HepG2 (cell line): ENCODE measurements around the gene ZNF142. TPM values are rescaled to one million over a fixed set of nuclear protein-coding genes. Genes with fewer than 3 reads are reported as not detected.

ENCODE experiments used
- ETV6 ChIP-seq: sonication (generic); formaldehyde crosslinking; conservative IDR thresholded peaks from 2 replicates; pipeline ENCODE4 v1.4.0; 2020; ENCODE audit warnings: missing genetic modification reagents
- FIP1L1 ChIP-seq: fragments of 200-400 bp; formaldehyde crosslinking; IDR thresholded peaks from 2 replicates; pipeline ENCODE4 v1.6.1; 2018; ENCODE audit warnings: low read depth, mild to moderate bottlenecking, low read length, moderate library complexity, borderline replicate concordance; ENCODE audit not compliant: insufficient read depth
- FLYWCH1 ChIP-seq: sonication (generic); formaldehyde crosslinking; IDR thresholded peaks from 2 replicates; pipeline ENCODE4 v1.8.1; 2023; ENCODE audit warnings: mild to moderate bottlenecking, missing genetic modification reagents
- HIVEP1 ChIP-seq: sonication (generic); formaldehyde crosslinking; IDR thresholded peaks from 2 replicates; pipeline ENCODE4 v1.4.0; 2020; ENCODE audit warnings: mild to moderate bottlenecking, missing genetic modification reagents
- KLF6 ChIP-seq: IDR thresholded peaks from 2 replicates; pipeline ENCODE4 v1.8.0; 2016; ENCODE audit warnings: missing biosample characterization, missing genetic modification reagents
- MAFK ChIP-seq, 2 experiments: IDR thresholded peaks in 1 of 2; conservative IDR thresholded peaks in 1 of 2; 2 replicates each; pipeline ENCODE4 v1.6.1; 2011; ENCODE audit warnings: improper control_type of control experiment in 2 of 2, low read length in 2 of 2
- MNT ChIP-seq: fragments of 450-650 bp; IDR thresholded peaks from 2 replicates; pipeline ENCODE4 v1.6.1; 2016
- MTERF4 ChIP-seq: sonication (generic); formaldehyde crosslinking; IDR thresholded peaks from 2 replicates; pipeline ENCODE4 v1.8.0; 2023; ENCODE audit warnings: mild to moderate bottlenecking, missing genetic modification reagents
- PHB2 ChIP-seq: fragments of 450-650 bp; IDR thresholded peaks from 2 replicates; pipeline ENCODE4 v1.6.1; 2018; ENCODE audit not compliant: partially characterized antibody
- SNAPC4 ChIP-seq: sonication (generic); formaldehyde crosslinking; IDR thresholded peaks from 2 replicates; pipeline ENCODE4 v1.4.0; 2020; ENCODE audit warnings: mild to moderate bottlenecking, missing genetic modification reagents
- SSRP1 ChIP-seq: IDR thresholded peaks from 2 replicates; pipeline ENCODE4 v1.6.1; 2016; ENCODE audit warnings: control low read depth
- STAG1 ChIP-seq: sonication (generic); formaldehyde crosslinking; IDR thresholded peaks from 2 replicates; pipeline ENCODE4 v1.4.0; 2020; ENCODE audit warnings: missing genetic modification reagents
- TAF15 ChIP-seq: fragments of 200-400 bp; formaldehyde crosslinking; IDR thresholded peaks from one replicate; pipeline ENCODE4 v1.6.1; 2018; ENCODE audit warnings: mild to moderate bottlenecking, low read depth, low read length; ENCODE audit not compliant: poor library complexity, severe bottlenecking
- ZEB1 ChIP-seq: IDR thresholded peaks from 2 replicates; pipeline ENCODE4 v1.6.1; 2012; ENCODE audit warnings: mild to moderate bottlenecking, low read depth, inconsistent platforms; ENCODE audit not compliant: insufficient replicate concordance
- ZSCAN29 ChIP-seq: sonication (generic); formaldehyde crosslinking; conservative IDR thresholded peaks from 2 replicates; pipeline ENCODE4 v1.4.0; 2020; ENCODE audit warnings: mild to moderate bottlenecking, missing genetic modification reagents
- polyA plus RNA-seq, 8 experiments: library from polyadenylated mRNA; depleted of rRNA in 3 of 8; stranded (reverse) in 7 of 8; unstranded in 1 of 8; fragments of >200 nt; fragmentation: Illumina TruSeq in 4 of 8; extraction: Trizol in 4 of 8; gene quantifications; 2 replicates each; pipeline versions ENCODE4 v1.2.1 to v1.2.3, GENCODE V29; 2011 to 2016; ENCODE audit warnings: low read depth in 4 of 8, missing spikeins in 1 of 8, mixed read lengths in 1 of 8; ENCODE audit not compliant: insufficient read depth in 1 of 8
- total RNA-seq, 5 experiments: library from RNA; depleted of rRNA; stranded (reverse); fragments of >200 nt; fragmentation: Illumina TruSeq; extraction: Trizol; gene quantifications; 2 replicates each; pipeline ENCODE4 v1.2.3, GENCODE V29; 2016; ENCODE audit warnings: low read depth in 1 of 5
- TF ChIP-seq, protein P1 (sequence below): sonication (generic); formaldehyde crosslinking; IDR thresholded peaks from 2 replicates; pipeline ENCODE4 v1.9.0; 2021; ENCODE audit warnings: missing genetic modification reagents, borderline replicate concordance
- TF ChIP-seq, protein P2 (sequence below): sonication (generic); formaldehyde crosslinking; IDR thresholded peaks from 2 replicates; pipeline ENCODE4 v1.5.1; 2020; ENCODE audit warnings: mild to moderate bottlenecking, missing genetic modification reagents, moderate library complexity

The ZNF142 gene
- total and polyA plus RNA-seq, 2 of the 13 experiments (the other 11 are each of a cell fraction or from before 2014, with no cell fraction given), result 4.8 to 11.4 TPM

GRCh38 chr2:218659258-218659987 is at the start of gene ZNF142, which contains the start of gene BCS1L (continued):
- TF ChIP-seq HIVEP1 (CRISPR knock-in tag), result peak; percentile 86
- TF ChIP-seq MTERF4, result peak; percentile 6; the same call in 1 of the 2 replicates
- peak; percentile 87 for TF ChIP-seq ZSCAN29 (CRISPR knock-in tag)
- TF ChIP-seq KLF6 (CRISPR knock-in tag), result peak; percentile 81
- TF ChIP-seq MAFK (conservative IDR thresholded peaks at IDR 0.05 in 1 of 2, IDR thresholded peaks at IDR 0.05 in 1 of 2; ENCODE audit: low read length in 2 of 2), result no peak
- TF ChIP-seq MNT, result peak; percentile 46
- TF ChIP-seq ETV6 (CRISPR knock-in tag), result peak; percentile 76
- TF ChIP-seq, protein P1, sequence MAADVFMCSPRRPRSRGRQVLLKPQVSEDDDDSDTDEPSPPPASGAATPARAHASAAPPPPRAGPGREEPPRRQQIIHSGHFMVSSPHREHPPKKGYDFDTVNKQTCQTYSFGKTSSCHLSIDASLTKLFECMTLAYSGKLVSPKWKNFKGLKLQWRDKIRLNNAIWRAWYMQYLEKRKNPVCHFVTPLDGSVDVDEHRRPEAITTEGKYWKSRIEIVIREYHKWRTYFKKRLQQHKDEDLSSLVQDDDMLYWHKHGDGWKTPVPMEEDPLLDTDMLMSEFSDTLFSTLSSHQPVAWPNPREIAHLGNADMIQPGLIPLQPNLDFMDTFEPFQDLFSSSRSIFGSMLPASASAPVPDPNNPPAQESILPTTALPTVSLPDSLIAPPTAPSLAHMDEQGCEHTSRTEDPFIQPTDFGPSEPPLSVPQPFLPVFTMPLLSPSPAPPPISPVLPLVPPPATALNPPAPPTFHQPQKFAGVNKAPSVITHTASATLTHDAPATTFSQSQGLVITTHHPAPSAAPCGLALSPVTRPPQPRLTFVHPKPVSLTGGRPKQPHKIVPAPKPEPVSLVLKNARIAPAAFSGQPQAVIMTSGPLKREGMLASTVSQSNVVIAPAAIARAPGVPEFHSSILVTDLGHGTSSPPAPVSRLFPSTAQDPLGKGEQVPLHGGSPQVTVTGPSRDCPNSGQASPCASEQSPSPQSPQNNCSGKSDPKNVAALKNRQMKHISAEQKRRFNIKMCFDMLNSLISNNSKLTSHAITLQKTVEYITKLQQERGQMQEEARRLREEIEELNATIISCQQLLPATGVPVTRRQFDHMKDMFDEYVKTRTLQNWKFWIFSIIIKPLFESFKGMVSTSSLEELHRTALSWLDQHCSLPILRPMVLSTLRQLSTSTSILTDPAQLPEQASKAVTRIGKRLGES (CRISPR knock-in tag), result no peak
- TF ChIP-seq ZEB1, result peak; percentile 76
- peak; percentile 90 for TF ChIP-seq TAF15
- TF ChIP-seq FLYWCH1, result 0 out of 2 replicates have a peak, but pooled peaks have one; percentile 50
- 0 out of 2 replicates have a peak, but pooled peaks have one; percentile 4 for TF ChIP-seq STAG1 (CRISPR knock-in tag)
- TF ChIP-seq FIP1L1, result no peak; the same call in 1 of the 2 replicates
- TF ChIP-seq, protein P2, sequence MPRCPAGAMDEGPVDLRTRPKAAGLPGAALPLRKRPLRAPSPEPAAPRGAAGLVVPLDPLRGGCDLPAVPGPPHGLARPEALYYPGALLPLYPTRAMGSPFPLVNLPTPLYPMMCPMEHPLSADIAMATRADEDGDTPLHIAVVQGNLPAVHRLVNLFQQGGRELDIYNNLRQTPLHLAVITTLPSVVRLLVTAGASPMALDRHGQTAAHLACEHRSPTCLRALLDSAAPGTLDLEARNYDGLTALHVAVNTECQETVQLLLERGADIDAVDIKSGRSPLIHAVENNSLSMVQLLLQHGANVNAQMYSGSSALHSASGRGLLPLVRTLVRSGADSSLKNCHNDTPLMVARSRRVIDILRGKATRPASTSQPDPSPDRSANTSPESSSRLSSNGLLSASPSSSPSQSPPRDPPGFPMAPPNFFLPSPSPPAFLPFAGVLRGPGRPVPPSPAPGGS (CRISPR knock-in tag), result peak; percentile 53
- TF ChIP-seq PHB2, result no peak
- no peak for TF ChIP-seq SSRP1 (CRISPR knock-in tag)
- TF ChIP-seq SNAPC4, result peak; percentile 93; the same call in 1 of the 2 replicates
